CD14-positive monocyte (primary cell): ENCODE measurements around the gene PNKD. TPM values are rescaled to one million over a fixed set of nuclear protein-coding genes. Genes with fewer than 3 reads are reported as not detected.
A peak's percentile ranks its signal among the peaks of the same experiment; 100 is the strongest.

Experiments
- DNase-seq, 3 donors: peaks; one replicate each; pipeline ENCODE4 v3.0.0-alpha.2; 2011 to 2022
- H2AFZ ChIP-seq: 2 replicates; pipeline ENCODE4 v1.6.0; 2012; ENCODE audit warnings: mild to moderate bottlenecking, low read depth, low read length, inconsistent platforms; ENCODE audit not compliant: insufficient read depth, poor library complexity, severe bottlenecking
- H3K27ac ChIP-seq, 2 donors: 1 replicate in 1 of 2; 2 replicates in 1 of 2; pipeline ENCODE4 v1.5.1; 2012 to 2013; ENCODE audit warnings: low read length in 2 of 2, control low read depth in 1 of 2, inconsistent platforms in 1 of 2, low read depth in 1 of 2, mild to moderate bottlenecking in 1 of 2
- H3K27me3 ChIP-seq, 2 donors: one replicate each; pipeline versions ENCODE4 v1.6.0 to v1.6.1; 2011 to 2013; ENCODE audit warnings: low read length in 2 of 2; ENCODE audit not compliant: control insufficient read depth in 2 of 2, insufficient read depth in 2 of 2
- H3K36me3 ChIP-seq, 2 donors: replicated peaks in 1 of 2; 1 replicate in 1 of 2; 2 replicates in 1 of 2; pipeline versions ENCODE4 v1.5.1 to v1.6.1; 2012 to 2013; ENCODE audit warnings: low read length in 2 of 2, control low read depth in 1 of 2, inconsistent platforms in 1 of 2, mild to moderate bottlenecking in 1 of 2; ENCODE audit not compliant: insufficient read depth in 2 of 2, control insufficient read depth in 1 of 2
- H3K4me1 ChIP-seq, 2 donors: 1 replicate in 1 of 2; 2 replicates in 1 of 2; pipeline versions ENCODE4 v1.5.1 to v1.6.1; 2012 to 2013; ENCODE audit warnings: low read length in 2 of 2, control low read depth in 1 of 2, inconsistent platforms in 1 of 2, mild to moderate bottlenecking in 1 of 2, moderate library complexity in 1 of 2; ENCODE audit not compliant: insufficient read depth in 2 of 2, control insufficient read depth in 1 of 2
- H3K4me2 ChIP-seq: replicated peaks from 2 replicates; pipeline ENCODE3; 2012; ENCODE audit warnings: low read length, moderate library complexity, mild to moderate bottlenecking; ENCODE audit not compliant: poor library complexity, severe bottlenecking; ENCODE audit errors: extremely low read depth
- H3K4me3 ChIP-seq, 3 experiments: fragments of 200-600 bp in 1 of 3; sonication (generic) in 1 of 3; replicated peaks in 1 of 3; 1 replicate in 2 of 3; 2 replicates in 1 of 3; pipeline ENCODE4 v1.5.1; 2011 to 2013; ENCODE audit warnings: low read length in 3 of 3, mild to moderate bottlenecking in 3 of 3, control low read depth in 2 of 3, low read depth in 2 of 3, inconsistent platforms in 1 of 3, moderate library complexity in 1 of 3
- H3K79me2 ChIP-seq: 2 replicates; pipeline ENCODE4 v1.6.0; 2012; ENCODE audit warnings: mild to moderate bottlenecking, control low read depth, inconsistent platforms, low read length, moderate library complexity; ENCODE audit not compliant: insufficient read depth
- H3K9ac ChIP-seq: 2 replicates; pipeline ENCODE4 v1.6.0; 2017; ENCODE audit warnings: low read length, mild to moderate bottlenecking; ENCODE audit not compliant: insufficient read depth, poor library complexity, severe bottlenecking
- H3K9me3 ChIP-seq, 2 donors: replicated peaks in 1 of 2; 1 replicate in 1 of 2; 2 replicates in 1 of 2; pipeline versions ENCODE4 v1.5.1 to v1.6.1; 2012 to 2013; ENCODE audit warnings: low read length in 2 of 2, control low read depth in 1 of 2; ENCODE audit not compliant: control insufficient read depth in 1 of 2, insufficient read depth in 1 of 2
- H4K20me1 ChIP-seq: 2 replicates; pipeline ENCODE4 v1.6.0; 2012; ENCODE audit warnings: mild to moderate bottlenecking, low read length, control low read depth, moderate library complexity; ENCODE audit not compliant: insufficient read depth
- H3K27ac Mint-ChIP-seq, 7 donors: one replicate each; pipeline ENCODE4 v1.8.0; 2020; ENCODE audit warnings: mild to moderate bottlenecking in 7 of 7, mixed read lengths in 7 of 7, moderate library complexity in 6 of 7, inconsistent platforms in 2 of 7
- H3K27me3 Mint-ChIP-seq, 3 donors: one replicate each; pipeline ENCODE4 v1.8.0; 2021 to 2022; ENCODE audit warnings: low read depth in 3 of 3, mild to moderate bottlenecking in 3 of 3, mixed read lengths in 3 of 3, moderate library complexity in 3 of 3, inconsistent platforms in 1 of 3
- H3K36me3 Mint-ChIP-seq, 2 donors: one replicate each; pipeline ENCODE4 v1.8.0; 2020; ENCODE audit warnings: mixed read lengths in 2 of 2, inconsistent platforms in 1 of 2, mild to moderate bottlenecking in 1 of 2
- H3K4me1 Mint-ChIP-seq: one replicate; pipeline ENCODE4 v1.8.0; 2020; ENCODE audit warnings: mild to moderate bottlenecking, mixed read lengths
- H3K4me3 Mint-ChIP-seq, 2 donors: one replicate each; pipeline ENCODE4 v1.8.0; 2020; ENCODE audit warnings: mild to moderate bottlenecking in 2 of 2, mixed read lengths in 2 of 2, moderate library complexity in 1 of 2
- H3K9me3 Mint-ChIP-seq, 7 donors: one replicate each; pipeline ENCODE4 v1.8.0; 2020 to 2022; ENCODE audit warnings: mixed read lengths in 7 of 7, mild to moderate bottlenecking in 6 of 7, moderate library complexity in 6 of 7, inconsistent platforms in 2 of 7
- CTCF ChIP-seq: fragments of 200-600 bp; IDR thresholded peaks from one replicate; pipeline ENCODE4 v1.8.0; 2022; ENCODE audit warnings: antibody characterized with exemption, mild to moderate bottlenecking
- WGBS: methylation state at CpG from one replicate; pipeline ENCODE4 v1.1.5; 2013; ENCODE audit warnings: missing lambda C conversion rate; ENCODE audit not compliant: insufficient coverage; 5-methylcytosine and 5-hydroxymethylcytosine counted together
- intact Hi-C, 2 donors: fragments of 100-400 bp; cut with micrococcal nuclease; formaldehyde crosslinking; loops; one replicate each; pipeline versions ENCODE4 v1.15.0 to v1.15.1; 2023
- polyA plus RNA-seq, 3 donors: library from polyadenylated mRNA; depleted of rRNA in 1 of 3; unstranded in 2 of 3; stranded (reverse) in 1 of 3; fragments of 300-500 nt in 2 of 3; fragments of >200 nt in 1 of 3; fragmentation: Illumina TruSeq in 2 of 3; gene quantifications; 1 replicate in 2 of 3; 2 replicates in 1 of 3; pipeline ENCODE4 v1.2.3, GENCODE V29; 2012 to 2021

Gene PNKD
- polyA plus RNA-seq, 3 donors = 79.8 to 92.0 (median 88.2) TPM

- H2AFZ ChIP-seq = no peak overlapping the region
- peak overlapping the region; percentile 100 for H3K4me3 Mint-ChIP-seq
- DNase-seq = no peak
- peaks cover 84 to 98% of the 10 kb centered on the region in 2 donors for H3K4me1 ChIP-seq
- H3K4me3 ChIP-seq = peak overlapping the region in 2 of 3 experiments; percentile 2 to 100
- H3K4me1 Mint-ChIP-seq = peaks cover 67% of the 10 kb centered on the region
- H3K27me3 ChIP-seq = no peaks in the 10 kb centered on the region
- WGBS = 94% methylated on average over 5 of the region's 9 CpGs
- intact Hi-C loops = loop anchor here in 1 of 2 donors (5.0 kb wide), 1 partner anchor 93 kb away; the partner anchor contains the start of gene TMBIM1
- H3K27ac Mint-ChIP-seq = peak overlapping the region in 6 of 7 donors; percentile 19 to 100 (median 54)
- peak overlapping the region in 1 of 2 donors; percentile 12 for H3K27ac ChIP-seq
- peaks cover 76% of the 10 kb centered on the region for H4K20me1 ChIP-seq
- H3K9me3 ChIP-seq = no peaks in the 10 kb centered on the region
- H3K36me3 ChIP-seq = peaks cover 54% of the 10 kb centered on the region in 2 donors
- H3K27me3 Mint-ChIP-seq = peaks cover 0 to 1% (median 0%) of the 10 kb centered on the region in 3 donors
- no peak for TF ChIP-seq CTCF
- peaks cover 0 to 2% (median 0%) of the 10 kb centered on the region in 7 donors for H3K9me3 Mint-ChIP-seq
- peaks cover 59 to 77% of the 10 kb centered on the region in 2 donors for H3K36me3 Mint-ChIP-seq
- peak overlapping the region; percentile 100 for H3K4me2 ChIP-seq
- H3K79me2 ChIP-seq = peaks cover 70% of the 10 kb centered on the region
- H3K9ac ChIP-seq = no peak overlapping the region
Observed at GRCh38 chr2:218384975-218385374, 114.7 kb downstream of the PNKD start.

GRCh38 chr2:218386505-218387368 lies 116.4 kb downstream of the PNKD start:
- Histone ChIP-seq H2AFZ (no peak overlapping the region), H3K9ac (no peak overlapping the region), H3K79me2 (peaks cover 79% of the 10 kb centered on the region), H3K4me2 (peak overlapping the region; percentile 100), H3K9me3 (no peaks in the 10 kb centered on the region), H3K27me3 (no peaks in the 10 kb centered on the region), H3K27ac (peak overlapping the region; percentile 71 to 73), H3K36me3 (peaks cover 72% of the 10 kb centered on the region in 2 donors), H3K4me3 (peak overlapping the region in 1 of 3 experiments; percentile 100), H3K4me1 (peaks cover 78 to 98% of the 10 kb centered on the region in 2 donors), H4K20me1 (peaks cover 94% of the 10 kb centered on the region)
- 86% methylated on average over 16 of the region's 23 CpGs for WGBS
- no peak for TF ChIP-seq CTCF
- H3K36me3 Mint-ChIP-seq = peaks cover 75 to 91% of the 10 kb centered on the region in 2 donors
- intact Hi-C loops = no loop called here
- H3K27me3 Mint-ChIP-seq = peaks cover 0 to 3% (median 0%) of the 10 kb centered on the region in 3 donors
- peak overlapping the region; percentile 91 to 100 (median 96) for H3K27ac Mint-ChIP-seq
- DNase-seq = peak in 2 of 3 donors; percentile 45 to 51
- H3K4me3 Mint-ChIP-seq = peak overlapping the region; percentile 89 to 100
- H3K9me3 Mint-ChIP-seq = peaks cover 0 to 2% (median 0%) of the 10 kb centered on the region in 7 donors
- peaks cover 68% of the 10 kb centered on the region for H3K4me1 Mint-ChIP-seq
